Jurkat, Clone E6-1 (cell line): ENCODE data around the gene CHAD.
"Not testable (repeated sequence)": the region's sequence is repeated elsewhere in the genome, so short reads cannot be mapped to it uniquely, and the experiment has no call there.

ENCODE experiments used
- DNase-seq: peaks from one replicate; pipeline ENCODE4 v3.0.0-alpha.2; 2011; ENCODE audit warnings: low read depth, low spot score
- H3K4me3 ChIP-seq: 2 replicates; pipeline ENCODE4 v1.5.1; 2011; ENCODE audit warnings: mild to moderate bottlenecking, low read length, control low read depth, moderate library complexity

Gene CHAD

GRCh38 chr17:50444841-50445715 is 23.6 kb downstream of the CHAD start:
- DNase-seq, result no peak
- no peak overlapping the region for H3K4me3 ChIP-seq

DNA sequence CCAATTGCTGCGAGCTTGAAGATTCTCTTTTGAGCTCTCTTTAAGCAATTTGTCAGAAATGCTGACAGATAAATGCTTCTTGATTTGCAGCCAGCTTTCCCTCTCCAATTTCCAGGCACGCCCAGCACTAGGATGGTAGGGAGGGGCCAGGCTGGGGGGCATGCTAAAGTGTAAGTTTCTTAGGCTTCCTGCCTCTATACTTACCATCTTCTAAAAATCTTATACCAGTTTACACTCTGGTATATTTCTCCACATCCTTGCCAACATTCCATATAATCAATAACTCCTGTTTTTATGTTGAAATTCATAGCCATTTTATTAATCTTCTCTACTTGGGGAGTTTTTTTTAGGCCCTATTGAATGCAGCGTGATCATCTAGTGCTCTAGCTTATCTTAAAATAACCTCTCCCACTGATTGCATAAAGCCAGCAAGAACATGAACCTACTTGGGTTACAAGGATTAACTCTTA is 25.1 kb downstream of the CHAD start:
- no peak overlapping the region for H3K4me3 ChIP-seq
- DNase-seq, result no peak

DNA sequence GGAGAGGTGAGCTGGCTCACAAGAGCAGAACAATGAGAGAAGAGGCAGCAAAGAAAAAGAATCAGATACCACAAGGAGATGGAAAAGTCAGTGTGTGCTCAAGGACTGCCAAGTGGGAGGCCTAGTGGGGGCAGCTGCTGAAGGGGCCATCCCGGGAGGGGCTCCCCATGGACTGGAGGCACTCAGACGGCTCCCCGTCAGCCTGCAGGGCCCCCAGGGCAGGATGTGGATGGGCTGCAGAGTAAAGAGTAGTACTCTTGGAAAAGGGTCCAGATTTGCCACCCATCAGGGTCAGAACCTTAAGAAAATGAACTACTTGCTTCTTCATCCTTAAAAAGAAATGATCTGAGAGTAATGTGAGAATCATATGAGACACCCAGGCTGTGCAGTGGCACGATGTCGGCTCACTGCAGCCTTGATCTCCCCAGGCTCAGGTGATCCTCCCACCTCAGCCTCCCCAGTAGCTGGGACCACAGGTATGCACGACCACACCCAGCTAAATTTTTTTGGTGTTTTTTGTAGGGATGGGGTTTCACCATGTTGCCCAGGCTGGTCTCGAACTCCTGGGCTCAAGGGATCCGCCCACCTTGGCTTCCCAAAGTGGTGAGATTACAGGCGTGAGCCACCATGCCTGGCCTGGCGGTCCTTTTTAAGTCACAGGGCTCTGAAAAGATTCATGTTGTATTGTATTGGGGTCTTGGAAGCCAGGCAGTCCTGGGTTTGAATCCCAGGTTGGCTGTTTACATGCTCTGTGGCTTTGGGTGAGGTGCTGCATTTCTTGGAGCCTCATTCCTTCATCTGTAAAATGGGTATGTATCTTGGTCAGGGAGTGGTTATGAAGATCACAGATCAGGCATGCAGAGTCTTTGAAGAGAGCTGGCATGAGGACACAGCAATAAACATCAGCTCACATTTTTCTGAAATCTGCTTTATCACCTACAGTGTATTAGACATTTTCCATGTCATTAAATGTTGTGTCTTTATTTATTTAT is 27.5 kb downstream of the CHAD start:
- DNase-seq, result no peak
- H3K4me3 ChIP-seq, result no peak overlapping the region

- no peak for DNase-seq
- H3K4me3 ChIP-seq, result no peak overlapping the region
Observed at GRCh38 chr17:50440172-50440837, 28.4 kb downstream of the CHAD start.

DNA sequence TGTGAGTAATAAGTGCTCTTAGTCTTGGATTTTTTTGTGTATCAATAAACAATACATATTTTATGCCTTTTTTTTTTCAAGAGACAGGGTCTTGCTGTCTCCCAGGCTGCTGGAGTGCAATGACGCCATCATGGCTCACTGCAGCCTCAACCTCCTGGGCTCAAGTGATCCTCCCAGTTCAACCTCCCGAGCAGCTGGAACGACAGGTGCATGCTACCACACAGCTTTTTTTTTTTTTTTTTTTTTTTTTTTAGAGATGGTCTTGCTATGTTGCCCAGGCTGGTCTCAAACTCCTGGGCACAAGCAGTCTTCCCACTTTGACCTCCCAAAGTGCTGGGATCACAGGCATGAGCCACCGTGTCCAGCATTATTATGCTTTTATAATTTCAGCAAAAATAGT is 29.7 kb downstream of the CHAD start:
- DNase-seq, result no peak
- no peak overlapping the region for H3K4me3 ChIP-seq

DNA sequence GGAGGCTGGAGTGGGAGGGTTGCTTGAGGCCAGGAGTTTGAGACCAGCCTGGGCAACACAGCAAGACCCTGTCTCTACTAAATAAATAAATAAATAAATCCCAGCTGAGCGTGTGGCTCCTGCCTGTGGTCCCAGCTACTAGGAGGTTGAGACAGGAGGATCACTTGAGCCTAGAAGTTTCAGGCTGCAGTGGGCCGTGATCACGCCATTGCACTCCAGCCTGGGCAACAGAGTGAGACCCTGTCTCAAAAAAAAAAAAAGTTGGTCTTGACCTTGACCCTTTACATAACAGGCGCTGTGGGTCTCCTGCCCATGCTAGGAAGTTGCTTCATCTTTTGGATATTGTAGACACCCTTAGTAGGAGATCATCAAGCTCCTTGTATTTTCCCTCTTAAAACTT is 31.3 kb downstream of the CHAD start:
- DNase-seq, result no peak
- no peak overlapping the region for H3K4me3 ChIP-seq

DNA sequence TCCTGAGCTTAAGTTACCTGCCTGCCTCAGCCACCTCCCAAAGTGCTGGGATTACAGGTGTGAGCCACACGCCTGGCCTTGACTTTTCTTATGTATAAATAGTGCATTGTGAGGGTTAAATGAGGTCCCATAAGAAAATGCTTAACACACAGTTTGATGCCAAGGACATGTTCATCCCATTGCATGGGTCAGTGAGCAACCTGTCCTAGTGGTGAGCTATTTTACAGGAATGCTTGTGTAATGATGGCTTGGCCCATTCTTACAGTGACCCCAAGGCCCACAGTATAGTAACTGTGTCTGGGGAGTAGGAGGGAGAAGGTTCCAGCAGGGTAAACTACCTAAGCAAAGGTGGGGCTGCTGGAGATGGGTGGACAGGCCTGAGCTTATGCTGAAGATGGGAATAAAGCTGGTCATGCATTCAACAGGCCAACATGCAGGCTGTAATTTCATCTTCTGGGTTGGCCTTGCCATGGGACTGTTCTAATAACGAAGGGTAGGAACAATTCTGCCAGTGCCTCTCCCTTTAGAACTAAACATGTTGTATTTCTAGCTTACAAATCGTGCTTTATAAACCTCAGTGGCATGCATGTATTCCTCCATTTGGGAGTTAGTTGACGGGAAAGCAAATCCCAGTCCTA is 36.4 kb downstream of the CHAD start:
- no peak overlapping the region for H3K4me3 ChIP-seq
- DNase-seq, result no peak

- no peak for DNase-seq
- H3K4me3 ChIP-seq, result no peak overlapping the region
Observed at GRCh38 chr17:50430821-50431618, 37.7 kb downstream of the CHAD start.

DNA sequence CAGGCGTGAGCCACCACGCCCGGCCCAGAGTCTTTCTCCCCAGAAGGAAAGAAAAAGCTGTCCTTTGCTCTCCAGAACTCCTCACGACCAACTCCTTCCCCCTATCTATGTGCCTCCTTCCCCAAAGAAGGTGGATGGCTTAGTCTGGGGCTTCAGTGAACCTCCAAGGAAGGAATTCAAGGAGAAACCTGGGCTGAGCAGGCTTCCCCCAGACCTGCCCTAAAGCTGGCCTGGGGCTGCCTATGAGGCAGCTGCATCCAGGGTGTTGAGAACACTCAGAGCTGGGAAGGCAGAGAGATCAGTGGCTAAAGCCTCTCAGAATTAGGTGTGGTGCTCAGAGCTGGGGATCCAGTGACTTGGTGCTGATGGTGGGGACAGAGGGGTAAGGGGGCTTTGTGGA is 38.9 kb downstream of the CHAD start:
- DNase-seq, result no peak
- H3K4me3 ChIP-seq, result no peak overlapping the region

GRCh38 chr17:50428831-50429424 is 39.8 kb downstream of the CHAD start:
- no peak for DNase-seq
- H3K4me3 ChIP-seq, result no peak overlapping the region

GRCh38 chr17:50428126-50428525 is 40.6 kb downstream of the CHAD start:
- DNase-seq, H3K4me3 ChIP-seq: not testable (repeated sequence)

- DNase-seq, result no peak
- peak overlapping the region; percentile 69 for H3K4me3 ChIP-seq
Observed at GRCh38 chr17:50426814-50427787, 41.6 kb downstream of the CHAD start.

- peak overlapping the region; percentile 69 for H3K4me3 ChIP-seq
- no peak for DNase-seq
Observed at GRCh38 chr17:50426472-50426782, 42.3 kb downstream of the CHAD start.

GRCh38 chr17:50425682-50426471 is 42.8 kb downstream of the CHAD start, which contains the start of gene ACSF2:
Gene ACSF2, plus strand, starts transcription at chr17:50426218. Its CDS starts 44 bp downstream, at chr17:50426262.
- peak; percentile 20 for DNase-seq
- H3K4me3 ChIP-seq, result peak within 1 kb of the TSS; percentile 69

GRCh38 chr17:50424996-50425681 is 43.5 kb downstream of the CHAD start:
- peak overlapping the region; percentile 69 for H3K4me3 ChIP-seq
- DNase-seq, result no peak
